RWPE2 (cell line): ENCODE results near the gene CDC34.

Experiments
- ATAC-seq: fragments of 200-7000 bp; cut with Tn5 transposase; 3 replicates; pipeline ENCODE4 v1.9.1; 2021; ENCODE audit warnings: low read depth
- DNase-seq: peaks from one replicate; pipeline ENCODE4 v3.0.0-alpha.2; 2020; ENCODE audit warnings: low spot score
- H3K27ac ChIP-seq: fragments of 450-650 bp; 2 replicates; pipeline ENCODE4 v1.5.1; 2017; ENCODE audit warnings: mild to moderate bottlenecking; ENCODE audit not compliant: poor library complexity, severe bottlenecking
- H3K27me3 ChIP-seq: fragments of 250-450 bp; sonication (Bioruptor Pico); 2 replicates; pipeline ENCODE4 v1.5.1; 2021; ENCODE audit warnings: mild to moderate bottlenecking, moderate library complexity; ENCODE audit not compliant: insufficient read depth, poor library complexity, severe bottlenecking
- H3K36me3 ChIP-seq: fragments of 250-450 bp; sonication (Bioruptor Pico); 2 replicates; pipeline ENCODE4 v1.5.1; 2020; ENCODE audit warnings: low read depth, mild to moderate bottlenecking, moderate library complexity
- H3K4me1 ChIP-seq: fragments of 250-450 bp; sonication (Bioruptor Pico); 2 replicates; pipeline ENCODE4 v1.5.1; 2021; ENCODE audit warnings: mild to moderate bottlenecking, moderate library complexity; ENCODE audit not compliant: insufficient read depth, poor library complexity, severe bottlenecking
- H3K4me3 ChIP-seq: fragments of 250-450 bp; sonication (Bioruptor Pico); 2 replicates; pipeline ENCODE4 v1.5.1; 2021; ENCODE audit warnings: mild to moderate bottlenecking, moderate library complexity; ENCODE audit not compliant: severe bottlenecking
- H3K9me3 ChIP-seq: fragments of 250-450 bp; sonication (Bioruptor Pico); 2 replicates; pipeline ENCODE4 v1.5.1; 2021; ENCODE audit warnings: mild to moderate bottlenecking, moderate library complexity; ENCODE audit not compliant: severe bottlenecking
- CTCF ChIP-seq: fragments of 450-650 bp; IDR thresholded peaks from one replicate; pipeline ENCODE4 v1.5.1; 2017; ENCODE audit warnings: mild to moderate bottlenecking, moderate library complexity; ENCODE audit not compliant: poor library complexity, severe bottlenecking

The CDC34 gene

GRCh38 chr19:531009-531752 is 379 bp upstream of the CDC34 start:
- Histone ChIP-seq H3K27me3 (no peaks in the 10 kb centered on the region), H3K36me3 (peaks cover 2% of the 10 kb centered on the region), H3K4me3 (peak overlapping the region; percentile 84), H3K9me3 (no peaks in the 10 kb centered on the region), H3K4me1 (no peaks in the 10 kb centered on the region), H3K27ac (peak overlapping the region; percentile 69)
- TF ChIP-seq CTCF = no peak
- DNase-seq (no peak), ATAC-seq (peak; percentile 49)

- peak overlapping the region; percentile 84 for H3K4me3 ChIP-seq
- H3K27ac ChIP-seq = peak overlapping the region; percentile 69
- no peak for DNase-seq
- no peaks in the 10 kb centered on the region for H3K27me3 ChIP-seq
- TF ChIP-seq CTCF = peak; percentile 73
- ATAC-seq = peak; percentile 39
- no peaks in the 10 kb centered on the region for H3K4me1 ChIP-seq
- H3K9me3 ChIP-seq = no peaks in the 10 kb centered on the region
- peaks cover 11% of the 10 kb centered on the region for H3K36me3 ChIP-seq
Measured at GRCh38 chr19:532561-533363, 1.2 kb downstream of the CDC34 start.

- Histone ChIP-seq H3K9me3 (no peaks in the 10 kb centered on the region), H3K4me3 (peak overlapping the region; percentile 84), H3K27ac (peak overlapping the region; percentile 69), H3K36me3 (peaks cover 11% of the 10 kb centered on the region), H3K4me1 (no peaks in the 10 kb centered on the region), H3K27me3 (no peaks in the 10 kb centered on the region)
- TF ChIP-seq CTCF = no peak
- no peak for ATAC-seq
- no peak for DNase-seq
Measured at GRCh38 chr19:533364-534058, 2.0 kb downstream of the CDC34 start.

DNA sequence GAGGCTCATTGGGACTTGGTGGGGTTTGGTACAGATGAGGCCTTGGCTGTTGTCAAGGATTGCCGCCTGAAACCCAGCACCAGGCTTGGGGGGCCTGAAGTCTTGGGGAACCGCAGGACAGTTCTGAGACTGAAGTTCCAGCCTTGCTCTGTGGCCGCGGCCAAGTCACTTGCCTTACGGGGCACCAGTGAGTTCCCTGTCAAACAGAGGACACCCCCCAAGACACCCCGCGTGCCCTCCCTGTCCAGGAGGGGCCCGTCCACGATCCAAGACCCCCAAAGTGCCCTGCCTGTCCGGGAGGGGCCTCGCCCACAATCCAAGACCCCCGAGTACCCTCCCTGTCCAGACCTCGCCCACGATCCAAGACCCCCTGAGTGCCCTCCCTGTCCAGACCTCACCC is 2.5 kb downstream of the CDC34 start:
- ATAC-seq = no peak
- Histone ChIP-seq H3K36me3 (peaks cover 11% of the 10 kb centered on the region), H3K4me3 (no peak overlapping the region), H3K4me1 (no peaks in the 10 kb centered on the region), H3K27ac (no peak overlapping the region), H3K9me3 (no peaks in the 10 kb centered on the region), H3K27me3 (no peaks in the 10 kb centered on the region)
- no peak for DNase-seq
- no peak for TF ChIP-seq CTCF
